Measurements from ENCODE around the gene ADGRL3.
"Not testable (repeated sequence)": the region's sequence is repeated elsewhere in the genome, so short reads cannot be mapped to it uniquely, and the experiment has no call there.

ADGRL3 gene

DNA sequence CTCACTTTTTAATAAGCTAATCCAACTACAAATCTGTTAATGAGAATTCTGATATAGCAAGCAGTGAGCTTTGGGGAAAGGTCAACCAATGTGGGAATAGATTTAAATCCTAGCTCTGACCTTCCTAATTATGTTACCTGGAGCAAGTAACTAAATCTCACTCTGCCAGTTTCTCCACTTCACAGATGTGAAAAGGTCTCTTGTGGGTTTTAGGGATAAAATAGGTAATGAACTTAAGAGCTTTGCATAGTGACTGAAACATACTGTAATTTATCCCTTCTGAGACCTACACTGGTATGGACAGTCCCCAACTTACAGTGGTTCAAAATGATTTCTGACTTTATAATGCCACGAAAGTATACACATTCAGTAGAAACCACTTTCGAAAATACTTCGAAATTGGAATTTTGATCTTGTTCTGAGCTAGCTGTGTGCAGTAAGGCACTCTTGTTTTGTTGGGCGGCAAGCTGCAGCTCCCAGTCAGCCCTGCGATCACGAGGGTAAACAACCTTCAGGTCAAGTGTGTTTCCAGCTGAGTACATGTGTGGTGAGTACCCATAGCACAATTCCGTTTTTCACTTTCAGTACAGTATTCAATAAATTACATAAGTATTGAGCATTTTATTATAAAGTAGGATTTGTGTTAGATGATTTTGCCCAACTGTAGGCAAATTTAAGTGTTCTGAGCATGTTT lies 93.7 kb downstream of the ADGRL3 start:
- no peak for FAIRE-seq

DNA sequence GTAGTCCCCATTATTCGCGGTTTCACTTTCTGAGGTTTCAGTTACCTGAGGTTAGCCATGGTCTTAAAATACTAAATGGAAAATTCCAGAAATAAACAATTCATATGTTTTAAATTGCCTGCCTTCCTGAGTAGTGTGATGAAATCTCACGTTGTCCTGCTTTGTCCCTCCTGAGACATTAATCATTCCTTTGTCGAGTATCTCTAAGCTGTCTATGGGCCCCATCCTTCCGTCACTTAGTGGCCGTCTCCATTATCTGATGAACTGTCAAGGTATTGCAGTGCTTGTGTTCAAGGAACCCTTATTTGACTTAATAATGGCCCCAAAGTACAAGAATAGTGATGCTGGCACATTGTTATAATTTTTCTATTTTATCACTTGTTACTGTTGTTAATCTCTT lies 94.8 kb downstream of the ADGRL3 start:
- FAIRE-seq = no peak

DNA sequence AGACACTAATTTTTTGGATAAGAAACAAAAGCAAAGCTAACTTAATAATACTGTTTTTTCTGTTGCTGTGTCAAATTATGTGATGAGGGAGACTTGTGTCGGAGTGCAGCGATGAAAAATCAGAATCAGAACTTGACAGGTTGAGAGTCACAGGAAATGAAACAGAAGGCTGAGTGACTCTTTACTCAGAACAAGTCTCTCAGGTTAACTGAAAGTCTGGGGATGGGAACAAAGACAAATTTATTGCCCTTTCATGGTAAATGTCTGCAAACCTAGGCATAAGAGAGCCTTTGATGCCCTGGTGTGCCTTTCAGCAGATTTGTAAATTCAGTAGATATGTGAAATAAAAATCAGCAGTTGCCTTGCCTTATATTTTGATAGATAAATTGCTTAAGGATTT lies 96.0 kb downstream of the ADGRL3 start:
- FAIRE-seq = no peak

DNA sequence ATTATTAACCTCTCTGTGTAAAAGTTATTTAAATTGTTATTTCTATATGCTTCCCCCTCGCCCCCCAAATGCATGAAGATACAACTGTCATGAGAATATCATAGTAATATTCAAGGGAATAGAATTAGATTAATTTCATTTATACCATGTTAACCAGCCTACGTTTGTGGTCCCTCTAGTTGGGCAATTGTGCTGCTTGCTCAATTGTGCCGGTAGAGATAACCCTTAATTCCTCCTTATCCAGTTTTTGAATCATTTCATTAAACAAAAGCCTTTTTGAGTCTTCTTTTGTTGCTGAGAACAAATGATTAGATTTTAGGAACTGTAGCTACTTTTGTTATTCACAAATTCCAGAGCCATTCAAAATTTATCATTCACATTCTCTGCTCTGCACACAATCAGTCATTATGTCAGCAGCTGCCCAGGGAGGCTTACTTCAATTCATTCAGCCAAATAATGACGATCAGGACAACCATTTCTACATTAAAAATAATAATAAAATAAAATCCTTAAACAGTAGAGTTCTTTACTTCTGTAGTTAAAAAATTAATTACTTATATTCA lies 98.1 kb downstream of the ADGRL3 start:
- FAIRE-seq = no peak

DNA sequence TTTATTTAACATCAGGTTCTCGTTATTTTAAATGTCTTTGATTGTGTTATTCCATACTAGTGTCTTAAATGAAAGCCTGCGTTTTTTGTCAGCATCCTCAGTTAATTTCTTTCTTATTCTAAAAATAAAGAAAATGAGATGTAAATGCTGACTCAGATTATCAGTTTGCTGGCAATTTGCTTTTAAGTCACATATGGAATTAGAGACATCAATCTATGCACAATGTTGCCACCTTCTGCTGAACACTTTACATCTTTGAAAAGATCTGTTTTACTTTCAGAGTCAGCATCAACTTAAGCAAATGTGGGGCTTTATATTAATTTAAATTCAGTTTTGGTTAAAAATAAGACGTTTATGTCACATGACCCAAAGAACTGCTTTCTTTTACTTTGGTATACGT lies 99.2 kb downstream of the ADGRL3 start:
- no peak for FAIRE-seq

DNA sequence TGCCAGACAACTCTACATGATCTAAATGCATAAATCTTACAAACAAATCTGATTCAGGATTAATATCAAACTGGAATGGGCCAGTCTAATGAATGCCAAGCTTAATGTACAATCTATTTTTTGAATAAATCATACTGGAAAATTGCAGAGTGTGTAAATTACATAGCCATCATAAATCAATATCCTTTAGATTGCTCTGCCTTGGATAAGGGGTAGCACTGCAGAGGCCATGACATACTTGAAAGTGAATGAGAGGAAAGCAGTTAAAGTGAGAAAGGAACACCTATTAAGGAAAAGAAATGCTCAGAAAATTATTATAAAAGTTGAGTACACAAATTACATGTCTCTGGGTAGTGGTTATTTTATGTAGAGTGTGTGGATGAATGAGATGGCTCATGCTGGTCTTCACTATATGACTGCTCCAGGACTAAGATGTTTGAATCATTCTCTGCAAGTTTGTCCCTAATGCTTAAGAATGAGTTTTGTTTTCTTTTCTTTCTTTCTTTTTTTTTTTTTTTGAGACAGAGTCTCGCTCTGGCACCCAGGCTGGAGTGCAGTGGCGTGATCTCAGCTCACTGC lies 100.2 kb downstream of the ADGRL3 start:
- FAIRE-seq = no peak

DNA sequence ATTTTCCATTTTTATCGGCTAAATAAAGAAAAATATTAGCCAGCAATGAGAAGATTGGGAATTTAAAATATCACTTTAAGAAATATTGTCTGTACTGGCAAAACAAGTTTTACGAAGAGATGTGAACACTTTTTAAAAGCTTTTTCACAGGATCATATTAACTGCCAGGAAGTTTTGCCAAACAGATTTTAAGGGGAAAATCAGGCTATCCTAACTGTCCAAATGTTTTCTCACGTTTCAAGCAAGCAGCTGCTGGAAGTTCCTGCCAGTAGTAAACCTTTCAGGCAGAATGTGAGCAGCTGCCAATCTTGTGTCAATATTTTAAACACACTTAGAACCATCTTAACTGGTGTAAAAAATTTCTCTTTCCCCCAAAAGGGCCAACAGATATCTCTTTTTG lies 101.1 kb downstream of the ADGRL3 start:
- no peak for FAIRE-seq

DNA sequence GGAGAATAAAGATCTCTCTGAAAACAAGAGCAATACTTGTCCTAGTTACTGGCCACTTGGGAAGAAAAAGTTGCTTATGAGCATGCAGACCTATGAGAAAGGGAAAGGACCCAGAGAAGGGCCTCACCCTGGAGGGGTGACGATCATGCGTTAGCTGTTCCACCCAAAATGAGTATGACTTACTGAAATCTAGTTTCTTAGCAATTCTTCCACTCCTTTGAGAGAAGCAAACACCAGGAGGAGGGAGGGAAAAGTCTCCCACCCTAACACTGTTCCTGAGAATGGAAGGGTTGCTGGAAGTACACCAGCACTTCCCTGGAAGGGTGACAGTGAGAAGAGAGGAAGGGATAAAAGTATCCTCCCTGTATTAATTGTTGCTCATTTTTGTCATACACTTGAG lies 107.9 kb downstream of the ADGRL3 start:
- no peak for FAIRE-seq

DNA sequence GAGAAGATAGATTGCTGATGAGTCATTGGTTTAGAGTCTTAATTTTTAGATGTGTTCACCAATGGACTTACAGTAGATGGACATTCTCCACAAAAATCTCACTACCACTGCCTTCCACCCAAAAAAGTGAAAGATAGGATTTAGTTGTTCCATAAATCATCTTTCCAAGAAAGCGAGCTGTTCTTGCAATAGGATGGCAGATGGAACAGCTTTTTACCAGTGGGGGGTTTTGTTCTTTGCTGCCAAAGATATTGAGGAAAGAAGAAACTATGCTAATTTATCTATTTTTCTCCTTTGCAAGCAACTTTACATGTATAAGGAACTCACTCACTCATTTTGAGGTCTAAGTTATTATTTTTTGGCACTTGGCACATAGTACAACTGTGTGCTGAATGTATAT lies 109.5 kb downstream of the ADGRL3 start:
- FAIRE-seq = no peak

DNA sequence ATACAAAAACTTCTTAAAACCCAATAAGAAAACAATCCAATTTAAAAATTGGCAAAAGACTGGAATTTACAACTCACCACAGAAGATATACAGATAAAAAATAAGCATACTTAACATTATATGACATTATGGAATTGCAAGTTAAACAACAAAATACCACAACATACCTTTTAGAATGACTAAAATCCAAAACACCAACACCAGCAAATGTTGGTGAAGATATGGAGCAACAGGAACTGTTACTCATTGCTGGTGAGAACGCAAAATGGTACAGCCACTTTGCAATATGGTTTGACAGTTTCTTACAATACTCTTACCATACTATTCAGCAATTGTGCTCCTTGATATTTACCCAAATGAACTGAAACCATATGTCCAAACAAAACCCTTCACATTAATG lies 112.4 kb downstream of the ADGRL3 start:
- FAIRE-seq = no peak

DNA sequence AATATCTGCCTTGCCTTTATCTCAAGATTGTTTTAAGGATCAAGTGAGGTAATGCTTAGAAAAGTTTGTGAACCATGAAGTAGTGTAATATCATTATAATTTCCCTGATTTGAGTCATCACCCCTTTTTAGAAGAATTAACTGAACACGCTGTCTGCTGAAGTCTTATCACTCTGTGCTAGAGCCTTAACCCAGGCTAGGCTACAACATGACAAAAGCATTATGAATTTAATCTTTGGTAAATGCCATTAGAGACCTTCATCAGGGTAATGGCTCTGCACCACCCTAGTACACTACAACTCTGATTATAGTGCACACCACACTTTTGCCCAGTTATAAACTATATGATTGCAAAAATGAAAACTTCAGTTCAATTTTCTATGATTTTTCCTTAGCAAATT lies 118.3 kb downstream of the ADGRL3 start:
- FAIRE-seq = no peak

DNA sequence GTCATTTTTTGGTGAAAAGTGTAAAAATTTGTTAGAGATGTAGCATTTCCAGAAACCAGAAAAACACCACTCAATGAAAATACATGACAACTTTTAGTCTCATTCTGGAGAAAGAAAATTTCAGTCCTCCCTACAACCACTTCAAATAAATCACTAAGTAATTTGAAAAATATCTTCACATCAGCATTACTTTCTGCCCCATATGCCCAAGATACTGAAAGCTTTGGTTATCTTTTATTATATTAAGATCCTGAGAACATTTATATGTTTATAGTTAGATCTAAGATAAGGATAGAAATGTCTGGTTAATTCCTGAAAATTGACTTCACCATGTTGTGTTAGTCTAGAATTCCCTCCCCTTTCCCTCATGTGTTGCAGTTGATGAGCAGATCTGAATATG lies 119.0 kb downstream of the ADGRL3 start:
- FAIRE-seq = no peak

DNA sequence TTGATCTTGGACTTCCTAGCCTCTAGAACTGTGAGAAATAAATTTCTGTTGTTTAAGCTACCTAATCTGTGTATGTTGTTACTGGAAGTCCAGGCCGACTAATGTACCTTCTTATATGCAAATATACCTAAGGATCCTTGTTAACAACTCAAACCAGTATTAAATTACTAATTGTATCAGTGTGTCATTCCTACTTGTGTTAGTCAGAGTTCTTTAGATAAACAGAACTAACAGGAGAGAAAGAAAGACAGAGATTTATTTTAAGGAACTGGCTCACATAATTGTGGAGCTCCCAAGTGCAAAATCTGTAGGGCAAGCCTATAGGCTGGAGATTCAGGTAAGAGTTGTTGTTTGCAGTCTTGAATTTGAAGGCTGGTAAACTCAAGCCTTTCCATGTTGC lies 120.0 kb downstream of the ADGRL3 start:
- no peak for FAIRE-seq

DNA sequence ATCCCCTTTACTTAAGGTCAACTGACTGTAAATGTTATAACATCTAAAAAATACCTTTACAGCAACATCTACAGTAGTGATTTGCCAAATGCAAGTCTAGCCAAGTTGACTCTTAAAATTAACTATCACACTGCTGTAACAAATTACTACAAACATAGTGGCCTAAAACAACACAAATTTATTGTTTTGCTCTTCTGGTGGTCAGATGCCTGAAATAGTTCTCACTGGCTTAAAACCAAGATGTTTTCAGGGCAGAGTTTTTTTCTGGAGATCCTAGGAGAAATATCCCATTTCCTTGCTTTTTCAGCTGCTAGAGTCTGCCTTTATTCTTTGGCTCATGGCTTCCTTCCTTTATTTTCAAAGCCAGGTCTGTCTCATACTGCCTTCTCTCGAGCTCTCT lies 120.5 kb downstream of the ADGRL3 start:
- no peak for FAIRE-seq

DNA sequence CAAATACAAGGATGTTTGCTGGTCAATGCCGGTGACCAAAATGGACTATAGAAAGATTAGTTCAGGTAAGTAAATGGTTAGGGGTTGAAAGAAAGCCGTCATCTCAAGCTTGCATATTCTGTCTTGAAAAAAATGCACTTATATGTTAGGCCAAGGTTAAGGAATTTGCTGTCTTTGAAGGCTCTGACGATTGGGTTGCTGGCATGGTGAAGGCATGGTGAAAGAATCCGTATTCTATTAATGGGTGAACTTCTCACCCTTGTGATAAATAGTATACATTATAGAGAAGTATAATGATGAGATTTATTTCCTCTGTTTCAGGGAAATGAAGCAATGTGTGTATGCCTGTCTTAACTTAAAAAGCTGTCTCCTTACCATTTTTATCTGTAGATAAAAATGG lies 132.6 kb downstream of the ADGRL3 start:
- FAIRE-seq = no peak

DNA sequence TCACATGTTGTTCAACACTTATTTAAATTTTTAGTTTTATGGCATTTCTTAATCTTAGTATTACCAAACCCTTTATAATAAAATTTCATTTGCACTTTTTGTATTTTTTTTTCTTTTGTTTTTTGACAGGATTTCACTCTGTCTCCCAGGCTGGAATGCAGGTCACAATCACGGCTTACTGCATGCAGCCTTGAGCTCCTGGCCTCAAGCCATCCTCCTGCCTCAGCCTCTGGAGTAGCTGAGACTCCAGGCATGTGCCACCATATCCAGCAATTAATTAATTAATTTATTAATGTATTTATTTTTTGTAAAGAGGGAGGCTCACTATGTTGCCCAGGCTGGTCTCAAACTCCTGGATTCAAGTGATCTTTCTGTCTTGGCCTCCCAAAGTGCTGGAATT lies 133.4 kb downstream of the ADGRL3 start:
- no peak for FAIRE-seq

DNA sequence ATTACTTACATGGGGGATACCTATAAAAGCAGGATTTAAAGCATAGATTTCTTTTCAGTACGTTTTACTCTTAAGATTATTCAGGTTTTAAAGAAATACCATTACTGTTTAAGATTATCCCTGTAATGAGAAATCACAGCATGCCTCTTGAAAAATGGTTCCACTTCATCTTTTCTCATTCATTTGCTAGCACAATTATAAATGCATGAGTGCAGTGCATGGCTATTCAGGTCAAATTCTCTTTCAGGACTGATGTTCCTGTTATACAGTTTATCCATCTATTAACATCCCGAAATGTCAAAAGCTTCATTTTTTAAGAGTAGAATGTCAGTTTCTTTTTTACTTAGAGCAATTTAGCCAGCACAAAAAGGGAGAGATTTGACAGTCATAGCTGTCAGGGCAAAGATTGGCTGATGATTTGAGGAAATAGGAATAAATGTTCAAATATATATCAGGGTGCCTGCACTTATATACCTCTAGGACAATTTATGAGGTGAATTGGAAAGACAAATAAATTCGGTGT lies 135.2 kb downstream of the ADGRL3 start:
- FAIRE-seq = no peak

DNA sequence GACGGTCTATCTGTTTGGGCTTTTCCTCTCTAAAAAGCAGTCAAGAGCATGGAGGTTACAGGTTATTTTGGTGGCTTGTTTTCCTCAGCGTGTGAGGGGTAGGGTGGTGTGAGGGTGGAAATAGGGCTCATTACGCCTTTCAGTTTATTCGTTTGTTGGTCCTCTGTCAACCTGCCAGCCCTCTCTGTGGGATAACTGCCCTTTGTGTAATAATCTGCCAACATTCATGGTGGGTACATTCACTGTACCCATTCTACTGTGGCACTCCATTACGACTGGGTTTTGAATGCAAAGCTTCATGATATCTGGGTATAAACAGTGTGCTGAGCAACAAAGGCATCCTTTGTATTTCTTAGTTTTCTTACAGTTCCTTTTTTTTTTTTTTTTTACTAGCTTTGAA lies 136.4 kb downstream of the ADGRL3 start:
- no peak for FAIRE-seq

DNA sequence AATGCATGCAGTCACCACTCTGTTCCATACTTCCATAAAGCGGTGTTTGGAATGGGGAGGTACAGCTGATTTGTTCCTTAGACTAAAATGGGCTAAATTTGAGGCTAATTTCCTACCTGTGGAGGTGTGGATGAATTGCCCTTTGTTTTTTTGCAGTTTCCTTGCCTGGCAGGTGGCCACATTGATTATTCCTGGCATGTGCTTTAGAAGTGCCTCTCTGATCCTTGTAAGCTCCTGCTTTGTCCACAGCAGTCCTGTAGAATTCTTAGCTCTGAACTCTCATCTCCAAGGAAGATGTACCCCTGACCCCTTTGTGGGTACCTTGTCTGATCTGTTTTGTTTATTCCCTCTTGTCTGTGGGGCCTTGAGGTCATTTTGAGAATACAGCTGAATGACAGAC lies 136.8 kb downstream of the ADGRL3 start:
- FAIRE-seq = no peak

DNA sequence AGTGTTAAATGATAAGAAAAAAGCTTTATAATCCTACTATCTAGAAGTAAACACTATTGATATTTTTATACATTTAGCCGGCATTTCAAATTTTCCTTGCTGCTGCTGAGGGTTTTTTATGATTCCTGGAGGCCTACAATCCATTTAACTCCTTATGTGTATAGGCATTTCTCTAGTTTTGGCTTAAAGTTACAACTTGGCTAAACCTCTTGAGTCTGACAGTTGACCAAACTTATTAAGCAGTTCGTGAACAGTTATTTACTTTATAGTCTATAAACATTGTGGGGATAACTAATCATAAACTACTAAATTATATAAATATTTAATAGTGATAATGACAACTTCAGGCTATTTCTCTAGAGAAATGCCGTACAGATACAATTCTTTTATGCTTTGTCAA lies 141.9 kb downstream of the ADGRL3 start:
- no peak for FAIRE-seq

DNA sequence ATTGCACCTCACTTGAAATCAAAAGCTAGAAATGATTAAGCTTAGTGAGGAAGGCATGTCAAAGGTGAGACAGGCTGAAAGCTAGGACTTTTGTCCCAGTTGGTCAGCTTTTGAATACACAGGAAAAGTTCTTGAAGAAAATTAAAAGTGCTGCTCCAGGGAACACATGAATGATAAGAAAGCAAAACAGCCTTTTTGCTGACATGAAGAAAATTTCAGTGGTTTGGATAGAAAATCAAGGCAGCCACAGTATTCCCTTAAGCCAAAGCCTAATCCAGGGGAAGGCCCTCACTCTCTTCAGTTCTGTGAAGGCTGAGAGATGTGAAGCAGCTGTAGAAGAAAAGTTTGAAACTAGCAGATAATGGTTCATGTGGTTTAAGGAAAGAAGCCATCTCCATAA lies 150.8 kb downstream of the ADGRL3 start:
- no peak for FAIRE-seq

DNA sequence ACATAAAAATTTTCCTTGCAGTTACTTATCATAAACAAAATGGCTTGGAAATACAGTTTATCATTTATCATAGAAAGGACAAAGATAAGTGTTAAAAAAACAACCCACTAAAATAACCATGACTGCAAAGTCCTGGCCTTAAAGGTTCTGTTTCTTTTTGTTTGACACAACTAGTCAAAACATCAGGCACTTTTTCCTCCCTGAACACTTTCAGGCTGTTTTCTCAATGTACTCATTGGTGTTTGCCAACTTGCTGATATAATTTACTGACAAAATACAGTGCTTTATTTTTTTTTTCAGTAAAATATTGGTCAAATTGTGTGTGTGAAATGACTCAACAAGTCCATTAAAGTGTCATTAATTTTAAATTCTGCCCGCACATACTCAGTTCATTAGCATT lies 156.6 kb downstream of the ADGRL3 start:
- FAIRE-seq = no peak

DNA sequence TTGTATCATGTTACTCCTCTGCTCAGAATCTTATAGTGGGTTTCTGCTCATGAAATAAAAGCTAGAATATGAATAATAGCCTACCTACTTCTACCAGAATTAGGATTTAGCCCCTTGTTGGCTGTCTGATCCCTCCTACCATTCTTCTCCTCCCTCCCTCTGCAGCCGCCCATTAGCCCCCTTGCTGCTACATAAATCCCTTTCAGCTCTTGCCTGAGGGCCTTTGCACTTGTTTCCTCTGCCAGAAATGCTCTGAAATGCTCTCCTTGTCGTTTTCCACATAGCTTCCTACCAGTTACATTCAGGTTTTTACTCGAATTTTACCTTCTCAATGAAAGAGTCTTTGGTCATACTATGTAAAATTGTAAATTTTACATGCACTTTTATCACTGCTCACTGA lies 159.2 kb downstream of the ADGRL3 start:
- FAIRE-seq = no peak

DNA sequence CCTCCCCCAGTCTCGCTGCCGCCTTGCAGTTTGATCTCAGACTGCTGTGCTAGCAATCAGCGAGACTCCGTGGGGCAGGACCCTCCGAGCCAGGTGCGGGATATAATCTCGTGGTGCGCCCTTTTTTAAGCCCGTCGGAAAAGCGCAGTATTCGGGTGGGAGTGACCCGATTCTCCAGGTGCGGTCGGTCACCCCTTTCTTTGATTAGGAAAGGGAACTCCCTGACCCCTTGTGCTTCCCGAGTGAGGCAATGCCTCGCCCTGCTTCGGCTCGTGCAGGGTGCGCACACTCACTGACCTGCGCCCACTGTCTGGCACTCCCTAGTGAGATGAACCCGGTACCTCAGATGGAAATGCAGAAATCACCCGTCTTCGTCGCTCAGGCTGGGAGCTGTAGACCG lies 172.7 kb downstream of the ADGRL3 start:
- FAIRE-seq = not testable (repeated sequence)
